GDM1 (cell line): ENCODE results near the gene ZFP3.
"Not testable (repeated sequence)": the region's sequence is repeated elsewhere in the genome, so short reads cannot be mapped to it uniquely, and the experiment has no call there.

ENCODE experiments used
- DNase-seq: peaks from one replicate; lab custom pipeline; 2025; lab: John Stamatoyannopoulos, UW

ZFP3 gene

DNA sequence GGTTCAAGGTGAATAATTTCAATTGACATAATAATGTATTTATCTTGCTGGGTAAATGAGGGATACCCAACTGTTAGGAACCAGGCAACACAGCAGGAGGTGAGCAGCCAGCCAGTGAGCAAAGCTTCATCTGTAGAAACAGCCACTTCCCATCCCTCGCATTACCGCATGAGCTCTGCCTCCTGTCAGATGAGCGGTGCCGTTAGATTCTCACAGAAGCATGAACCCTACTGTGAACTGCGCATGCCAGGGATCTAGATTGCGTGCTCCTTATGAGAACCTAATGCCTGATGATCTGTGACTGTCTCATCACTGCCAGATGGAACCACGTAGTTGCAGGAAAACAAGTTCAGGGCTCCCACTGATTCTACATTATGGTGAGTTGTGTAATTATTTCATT lies 46.6 kb downstream of the ZFP3 start:
- DNase-seq: not testable (repeated sequence)

DNA sequence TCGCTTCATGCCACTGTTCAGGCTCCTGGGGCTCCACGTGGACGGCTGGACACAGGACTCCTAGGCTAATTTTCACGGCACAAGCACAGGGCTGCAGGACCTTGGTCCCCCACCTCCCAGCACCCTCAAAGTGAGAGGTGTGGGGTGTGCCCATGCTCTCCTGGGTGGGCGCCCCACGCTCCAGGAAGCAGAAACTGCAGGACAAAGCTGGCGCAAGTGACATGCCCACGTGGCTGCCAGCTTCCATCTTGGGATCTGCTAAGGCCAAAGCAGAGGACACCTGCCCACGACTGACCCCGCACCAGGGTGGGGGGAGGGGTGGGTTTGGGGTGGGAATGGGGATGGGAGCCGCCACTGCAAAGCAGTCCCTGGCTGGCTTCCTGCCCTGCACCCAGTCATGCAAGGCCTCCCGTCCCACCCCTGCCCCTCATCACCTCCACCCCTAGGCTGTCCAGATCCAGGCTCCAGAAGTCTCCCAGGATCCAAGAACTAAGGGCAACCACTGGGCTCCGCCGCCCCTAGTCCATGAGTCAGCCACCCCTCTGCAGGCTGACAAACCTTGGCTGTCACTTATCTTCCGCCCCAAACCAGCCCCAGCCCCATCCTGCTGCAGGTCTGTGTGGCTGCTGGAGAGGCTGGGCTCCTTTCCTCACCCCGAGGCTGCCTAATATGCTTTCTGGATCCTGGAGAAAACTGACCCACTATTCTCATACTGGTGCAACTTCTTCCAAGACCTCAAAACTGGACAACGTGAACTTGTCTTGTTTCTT lies 48.6 kb downstream of the ZFP3 start:
- DNase-seq: no peak

DNA sequence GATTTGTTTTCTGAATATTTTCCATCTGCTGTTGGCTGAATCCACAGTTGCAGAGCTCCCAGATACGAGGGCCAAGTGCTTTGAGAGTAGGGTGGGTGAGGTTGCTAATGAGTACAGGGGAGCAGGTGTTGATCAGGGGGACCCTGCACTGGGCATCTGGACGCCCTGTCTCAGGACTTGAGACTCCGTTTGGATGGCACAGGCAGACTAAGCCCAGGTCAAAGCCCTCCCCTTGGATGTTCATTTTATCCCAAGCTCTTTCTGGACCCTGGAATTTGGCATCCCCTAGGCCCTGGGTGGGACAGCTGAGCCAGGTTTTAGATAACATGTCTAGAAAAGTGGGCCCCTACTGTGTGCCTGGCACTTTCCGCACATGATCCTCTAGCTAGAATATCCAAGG lies 49.6 kb downstream of the ZFP3 start:
- DNase-seq: no peak

DNA sequence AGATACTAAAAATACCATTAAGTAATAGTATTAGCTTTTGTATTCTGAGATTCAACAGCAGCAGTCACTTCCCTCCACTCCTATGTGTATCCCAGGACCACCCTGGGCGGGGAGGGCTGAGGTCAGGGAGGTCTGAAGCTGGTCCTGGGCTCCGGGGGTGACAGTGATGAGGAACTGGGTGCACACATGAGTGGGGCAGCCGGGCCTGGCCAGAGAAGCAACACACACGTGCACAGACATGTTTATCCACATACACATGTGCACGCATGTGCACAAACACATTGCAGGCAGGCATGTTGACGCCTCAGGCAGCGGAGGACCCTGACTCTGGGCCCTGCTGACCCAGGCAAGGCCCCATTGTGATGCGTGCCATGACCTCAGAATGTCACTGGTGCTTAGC lies 50.1 kb downstream of the ZFP3 start:
- not testable (repeated sequence) for DNase-seq

DNA sequence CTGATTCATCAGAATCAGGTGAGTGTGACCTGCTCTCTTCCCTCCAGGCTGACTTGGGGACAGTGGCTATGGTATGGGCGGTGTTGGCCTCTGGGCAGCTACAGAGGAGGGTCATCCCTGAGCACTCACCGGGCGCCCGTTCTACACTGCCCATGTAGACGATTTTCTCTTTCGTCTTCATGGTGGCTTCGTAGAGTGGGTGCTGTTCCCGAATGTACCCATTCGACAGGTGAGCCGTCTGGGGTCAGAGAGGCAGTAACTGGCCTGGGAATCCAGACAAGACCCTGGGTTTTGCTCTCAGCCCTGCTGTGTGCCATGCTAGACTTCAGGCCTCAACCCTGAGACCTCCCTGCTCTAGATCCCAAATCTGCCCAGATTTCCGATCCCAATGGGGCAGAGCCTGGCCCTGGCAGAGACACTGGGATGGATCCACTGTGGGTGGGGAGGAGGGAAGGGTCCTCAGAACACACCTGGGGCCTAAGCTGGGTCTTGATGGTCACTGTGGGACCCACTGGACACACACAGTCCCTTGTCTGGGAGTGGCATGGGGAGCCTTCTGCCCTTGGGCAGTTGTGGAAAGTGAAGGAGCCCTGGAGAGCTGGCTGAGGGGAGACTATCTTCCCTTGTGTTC lies 50.8 kb downstream of the ZFP3 start:
- DNase-seq: no peak

DNA sequence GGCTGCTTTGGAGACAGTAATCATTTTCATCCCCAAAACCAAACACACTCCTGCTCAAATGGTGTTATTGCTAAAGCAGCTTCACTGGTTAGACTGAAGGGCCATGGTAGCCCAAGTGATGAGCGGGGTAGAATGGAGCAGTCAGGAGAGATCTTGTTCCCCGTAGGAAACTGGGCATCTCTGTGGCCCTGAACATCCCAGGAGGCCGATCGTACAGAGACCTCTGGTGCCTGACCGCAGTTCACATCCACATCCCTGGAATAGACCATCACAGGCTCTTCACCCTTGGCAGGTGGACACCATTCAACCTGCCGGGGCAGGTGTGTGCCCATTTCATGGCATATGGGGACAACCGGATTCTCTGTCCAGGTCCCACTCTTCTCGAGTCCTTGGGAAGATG lies 51.5 kb downstream of the ZFP3 start:
- not testable (repeated sequence) for DNase-seq

DNA sequence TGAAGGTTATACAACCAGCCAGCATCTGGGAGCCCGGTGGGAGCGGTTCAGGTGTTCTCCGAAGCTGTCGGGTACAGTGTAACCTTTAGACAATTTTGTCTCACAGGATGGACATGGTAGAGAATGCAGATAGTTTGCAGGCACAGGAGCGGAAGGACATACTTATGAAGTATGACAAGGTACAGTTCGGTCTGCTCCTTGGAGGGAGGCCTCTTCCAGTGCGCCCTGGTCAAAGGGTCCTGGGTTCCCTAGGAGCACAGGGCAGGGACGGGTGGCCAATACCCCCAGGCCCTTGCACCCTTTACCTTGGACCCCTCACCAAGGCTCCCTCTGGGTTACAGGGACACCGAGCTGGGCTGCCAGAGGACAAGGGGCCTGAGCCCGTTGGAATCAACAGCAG lies 52.0 kb downstream of the ZFP3 start:
- not testable (repeated sequence) for DNase-seq

DNA sequence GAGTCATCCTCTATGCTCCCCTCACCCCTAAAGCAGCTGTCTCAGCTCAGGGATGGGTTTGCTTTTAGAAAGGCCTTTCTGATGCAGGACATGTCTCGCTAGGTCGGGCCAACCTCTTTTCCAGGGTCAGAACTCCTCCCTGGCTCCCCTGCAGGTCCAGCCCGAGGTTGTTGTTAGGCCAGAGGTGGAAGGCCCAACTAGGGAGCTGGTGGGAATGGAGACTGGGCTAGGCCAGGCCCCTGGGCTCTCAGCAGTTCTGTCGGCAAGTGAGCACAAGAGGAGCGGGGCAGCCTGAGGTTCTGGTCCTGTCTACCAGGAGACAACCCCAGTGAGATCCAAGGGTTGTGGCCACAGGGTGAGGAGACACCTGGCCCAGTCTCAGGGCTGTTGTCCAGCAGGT lies 52.4 kb downstream of the ZFP3 start:
- not testable (repeated sequence) for DNase-seq

DNA sequence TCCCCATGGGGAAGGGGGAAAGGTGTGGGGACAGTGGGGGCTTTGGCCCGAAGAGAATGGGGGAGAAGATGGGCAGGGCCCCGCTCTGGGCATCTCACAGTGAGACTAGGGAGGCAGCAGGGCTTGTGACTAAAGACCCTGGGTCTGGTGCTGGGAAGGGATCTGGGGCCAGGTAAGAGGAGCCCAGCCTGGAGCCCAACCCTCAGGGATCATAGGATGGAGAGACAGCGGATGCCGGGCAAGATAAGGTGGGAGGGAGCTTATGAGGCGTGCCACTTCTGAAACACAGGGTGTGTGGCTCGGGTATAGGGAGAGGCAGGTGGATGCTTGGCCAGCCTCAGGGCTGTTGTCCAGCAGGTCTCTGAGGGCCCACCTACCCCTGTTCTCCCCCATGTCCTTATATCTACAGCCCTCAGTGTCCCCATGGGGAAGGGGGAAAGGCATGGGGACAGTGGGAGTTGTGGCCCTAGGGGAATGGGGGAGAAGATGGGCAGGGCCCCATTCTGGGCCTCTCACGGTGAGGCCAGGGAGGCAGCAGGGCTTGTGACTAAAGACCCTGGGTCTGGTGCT lies 53.0 kb downstream of the ZFP3 start:
- no peak for DNase-seq

DNA sequence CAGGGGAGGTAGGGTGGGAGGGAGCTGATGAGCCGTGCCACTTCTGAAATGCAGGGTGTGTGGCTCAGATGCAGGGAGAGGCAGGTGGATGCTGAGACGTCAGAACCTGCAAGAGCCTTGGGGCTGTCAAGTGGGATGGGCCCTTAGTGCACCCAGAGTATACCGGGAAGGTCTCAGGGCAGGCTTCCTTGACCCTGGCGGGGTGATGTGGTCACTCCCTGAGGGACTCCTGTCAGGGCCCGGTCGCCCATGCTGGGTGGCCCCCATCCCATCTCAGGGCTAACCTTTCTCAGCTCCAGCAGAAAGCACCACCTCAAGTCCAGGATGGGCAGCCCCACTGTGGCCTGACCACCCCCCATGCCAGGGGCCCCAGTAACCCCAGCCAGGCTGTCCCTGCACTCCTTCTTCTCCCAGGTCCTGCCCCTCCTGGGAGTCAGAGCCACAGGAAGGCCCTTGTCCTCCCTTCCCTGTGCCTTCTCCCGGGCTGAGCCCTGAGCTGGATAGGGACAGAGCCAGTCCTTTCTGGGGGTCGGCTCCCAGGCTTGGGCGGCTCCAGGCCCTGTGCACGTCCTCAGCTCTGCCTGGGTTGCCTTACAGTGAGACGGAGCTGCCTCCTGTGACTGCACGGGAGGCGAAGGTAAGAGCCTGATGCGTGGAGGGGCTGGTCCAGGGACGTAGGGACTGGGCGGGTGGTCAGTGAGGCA lies 53.7 kb downstream of the ZFP3 start:
- not testable (repeated sequence) for DNase-seq

DNA sequence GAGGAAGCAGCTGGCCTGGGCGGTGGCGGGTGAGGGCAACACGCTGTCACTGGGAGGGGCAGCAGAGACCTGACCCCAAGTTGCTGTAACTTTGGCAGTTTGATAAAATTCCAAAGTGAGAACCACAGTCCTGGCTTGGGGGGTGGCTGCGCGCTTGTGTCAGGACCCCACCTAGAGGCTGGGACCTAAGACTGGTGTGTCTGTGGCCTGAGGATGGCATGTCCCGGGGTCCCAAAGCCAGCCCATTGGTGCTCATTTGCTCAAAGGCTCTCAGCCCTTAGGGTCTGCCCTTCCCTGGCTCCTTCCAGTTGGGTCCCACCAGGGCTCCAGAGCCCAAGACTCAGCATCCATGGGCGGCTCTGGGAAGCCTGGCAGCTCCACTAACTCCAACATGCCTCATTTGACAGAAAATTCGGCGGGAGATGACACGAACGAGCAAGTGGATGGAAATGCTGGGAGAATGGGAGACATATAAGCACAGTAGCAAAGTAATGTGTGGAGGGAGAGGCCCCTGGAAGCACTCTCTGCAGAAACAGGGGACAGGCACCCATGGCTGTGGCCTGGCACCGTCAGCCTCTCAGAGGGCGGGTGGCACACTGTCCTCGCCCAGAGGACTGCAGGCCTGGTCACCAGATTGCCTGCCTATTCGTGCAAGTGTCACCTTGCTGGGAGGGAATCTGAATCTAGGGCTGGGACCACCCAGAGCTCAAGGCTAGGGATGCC lies 54.4 kb downstream of the ZFP3 start:
- not testable (repeated sequence) for DNase-seq

DNA sequence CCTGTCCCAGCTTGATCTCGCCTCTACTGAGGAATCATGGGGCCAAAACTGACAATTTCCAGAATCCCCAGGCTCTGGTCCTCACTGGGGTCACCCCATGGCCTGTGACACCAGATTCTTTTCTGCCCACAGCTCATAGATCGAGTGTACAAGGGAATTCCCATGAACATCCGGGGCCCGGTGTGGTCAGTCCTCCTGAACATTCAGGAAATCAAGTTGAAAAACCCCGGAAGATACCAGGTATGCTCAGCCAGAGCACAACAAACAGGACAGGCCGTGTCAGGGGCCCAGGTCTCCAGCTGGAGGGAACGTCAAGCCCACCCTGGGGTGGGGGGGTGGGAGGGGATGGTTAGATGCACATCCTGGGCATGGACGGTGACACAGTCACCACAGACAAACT lies 55.0 kb downstream of the ZFP3 start:
- no peak for DNase-seq

DNA sequence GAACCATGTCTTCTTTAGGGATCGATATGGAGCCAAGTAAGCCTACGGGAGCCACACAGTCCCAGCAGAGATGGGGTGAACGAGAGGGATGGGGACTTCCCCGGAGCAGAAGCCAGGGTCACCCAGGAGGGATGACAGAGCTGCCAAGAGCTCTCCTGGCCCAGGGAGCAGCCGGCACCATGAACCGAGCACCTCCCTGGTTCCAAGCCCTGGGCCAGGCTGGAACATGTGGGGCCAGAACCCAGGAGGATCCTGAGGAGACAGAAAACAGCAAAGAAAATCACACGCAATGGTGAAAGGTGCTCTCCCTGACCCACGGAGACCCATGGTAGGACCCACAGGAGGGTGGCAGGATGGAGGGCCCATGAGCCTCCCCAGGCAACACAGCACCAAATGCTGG lies 55.7 kb downstream of the ZFP3 start:
- DNase-seq: not testable (repeated sequence)

DNA sequence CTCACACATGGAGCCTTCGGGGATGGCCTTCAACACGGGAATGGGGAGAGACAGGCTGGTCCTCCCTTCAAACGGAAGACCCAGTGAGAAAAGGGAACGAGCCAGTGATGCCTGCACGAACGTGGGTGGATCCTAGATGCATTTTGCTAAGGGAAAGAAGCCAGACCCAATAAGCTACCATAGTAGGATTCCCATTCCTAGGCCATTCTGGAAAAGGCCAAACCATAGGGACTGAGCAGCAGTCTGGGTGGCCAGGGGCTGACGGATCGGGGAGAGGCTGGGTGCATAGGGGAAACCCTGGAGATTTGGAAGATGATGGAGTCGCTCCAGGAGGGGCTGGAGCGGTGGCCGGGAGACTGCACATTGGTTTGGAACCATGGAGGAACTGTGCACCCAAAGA lies 56.3 kb downstream of the ZFP3 start:
- DNase-seq: not testable (repeated sequence)

DNA sequence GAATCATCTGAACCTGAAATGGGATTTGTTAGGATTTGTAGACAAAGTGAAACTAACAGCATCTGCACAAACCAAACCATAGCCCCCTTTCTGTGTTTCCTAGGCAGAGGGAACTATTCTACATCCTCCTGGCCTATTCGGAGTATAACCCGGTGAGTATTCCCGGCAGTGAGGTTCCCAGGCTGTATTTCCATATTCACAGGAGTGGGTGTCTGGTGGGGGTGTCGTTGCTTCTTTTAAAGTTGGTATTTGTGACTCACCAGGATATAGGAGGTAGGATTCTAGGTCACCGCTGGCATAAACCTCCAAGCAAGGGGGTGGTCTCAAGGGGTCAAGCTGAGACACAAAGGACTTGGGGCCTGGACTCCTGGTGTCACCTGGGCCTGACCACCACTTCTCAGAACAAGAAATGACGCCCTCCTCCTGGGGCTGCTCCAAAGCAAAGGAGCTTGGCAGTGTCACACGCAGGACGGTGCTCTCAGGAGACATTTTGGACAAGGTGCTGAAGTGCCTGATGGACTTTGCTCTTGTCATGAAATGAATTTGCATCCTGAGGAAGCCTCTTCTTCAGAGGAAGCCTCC lies 57.0 kb downstream of the ZFP3 start:
- DNase-seq: not testable (repeated sequence)

DNA sequence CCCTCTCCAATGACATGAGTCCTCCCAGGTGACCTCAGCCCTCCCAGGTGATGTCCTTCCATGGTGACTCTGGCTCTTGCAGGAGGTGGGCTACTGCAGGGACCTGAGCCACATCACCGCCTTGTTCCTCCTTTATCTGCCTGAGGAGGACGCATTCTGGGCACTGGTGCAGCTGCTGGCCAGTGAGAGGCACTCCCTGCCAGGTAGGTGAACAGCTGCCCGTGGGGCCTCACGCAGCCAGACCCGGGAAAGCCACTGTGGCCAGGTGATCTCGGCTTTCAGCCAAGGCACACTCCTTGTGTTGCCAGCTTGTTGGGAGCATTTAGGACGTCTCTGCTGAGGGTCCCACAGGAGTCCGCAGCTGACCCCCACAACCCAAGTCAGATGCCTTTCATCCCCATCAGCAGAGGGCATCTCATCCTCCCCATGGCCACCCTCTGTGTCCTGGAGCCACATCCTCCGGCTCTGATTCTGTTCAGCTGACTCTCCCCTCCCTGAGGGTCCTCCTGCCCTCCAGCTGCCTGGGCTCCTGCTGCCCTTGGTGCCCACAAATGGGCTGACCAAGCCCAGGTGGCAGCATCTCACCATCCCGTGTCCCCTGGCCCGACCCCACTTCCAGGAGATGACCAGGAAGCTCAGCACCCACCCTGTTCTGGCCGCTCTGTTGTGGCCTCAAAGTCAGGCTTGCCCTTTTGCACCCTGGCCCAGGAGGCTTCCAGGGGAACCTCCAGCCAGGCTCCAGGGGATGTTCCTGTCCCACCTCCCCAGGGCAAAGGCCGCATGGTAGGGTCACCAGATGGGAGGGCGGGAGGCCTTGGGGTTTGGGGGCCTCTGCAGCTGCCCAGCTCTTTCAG lies 57.7 kb downstream of the ZFP3 start:
- no peak for DNase-seq

DNA sequence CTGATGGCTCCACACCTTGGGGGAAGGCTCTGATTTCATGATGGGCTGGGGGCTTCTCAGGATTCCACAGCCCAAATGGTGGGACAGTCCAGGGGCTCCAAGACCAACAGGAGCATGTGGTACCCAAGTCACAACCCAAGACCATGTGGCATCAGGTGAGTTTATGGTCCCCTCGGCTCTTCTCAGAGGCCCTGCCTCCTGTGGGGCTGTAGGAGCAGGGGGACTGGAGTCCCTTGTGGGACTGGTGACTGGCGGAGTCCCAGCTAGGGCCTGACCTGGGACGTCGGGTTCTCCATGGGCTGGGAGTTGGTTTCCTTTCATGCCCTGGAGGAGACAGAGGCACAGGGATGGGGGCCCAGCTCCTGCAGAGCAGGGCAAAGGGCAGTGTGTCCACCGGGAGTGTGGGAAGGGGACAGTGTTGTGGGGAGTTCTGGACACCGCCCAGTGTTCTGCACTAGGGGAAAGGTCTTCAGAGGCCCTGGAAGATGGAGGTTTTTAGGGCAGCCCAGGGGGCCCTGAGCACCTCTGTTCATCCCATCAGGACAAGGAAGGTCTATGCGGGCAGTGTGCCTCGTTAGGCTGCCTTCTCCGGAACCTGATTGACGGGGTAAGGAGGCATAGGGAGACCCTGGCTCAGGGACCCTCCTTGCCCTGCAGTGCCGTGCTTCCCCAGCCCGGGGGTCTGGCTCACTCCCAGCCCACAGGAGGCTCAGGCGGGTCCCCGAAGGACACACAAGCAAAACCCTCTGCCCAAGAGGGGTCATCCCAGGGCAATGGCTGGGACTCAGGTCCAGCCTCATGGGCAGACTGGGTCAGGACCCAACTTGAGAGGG lies 58.5 kb downstream of the ZFP3 start:
- DNase-seq: not testable (repeated sequence)

DNA sequence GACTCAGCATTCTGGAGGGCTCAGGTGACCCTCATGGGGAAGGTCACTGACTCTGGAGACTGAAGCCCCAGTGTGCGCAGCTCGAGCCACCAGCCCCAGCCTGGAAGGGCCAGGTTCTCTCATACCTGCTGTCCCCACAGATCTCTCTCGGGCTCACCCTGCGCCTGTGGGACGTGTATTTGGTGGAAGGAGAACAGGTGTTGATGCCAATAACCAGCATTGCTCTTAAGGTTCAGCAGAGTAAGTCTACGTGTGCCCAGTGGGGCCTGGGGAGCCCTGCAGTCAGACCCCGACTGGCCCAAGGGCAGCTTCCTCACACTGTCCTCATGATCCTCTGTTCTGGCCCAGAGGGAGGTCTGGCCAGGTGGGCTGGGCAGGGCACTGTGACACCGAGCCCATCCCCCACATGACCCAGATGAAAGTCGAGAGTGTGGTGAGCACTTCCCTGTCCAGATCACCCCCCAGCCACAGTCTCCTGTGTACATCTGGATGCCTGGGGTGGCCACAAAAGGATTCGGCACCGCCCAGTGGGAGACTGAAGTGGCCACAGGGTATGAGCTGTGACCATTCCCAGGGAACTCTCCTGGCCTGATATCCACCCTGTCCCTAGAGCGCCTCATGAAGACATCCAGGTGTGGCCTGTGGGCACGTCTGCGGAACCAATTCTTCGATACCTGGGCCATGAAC lies 59.4 kb downstream of the ZFP3 start:
- not testable (repeated sequence) for DNase-seq

DNA sequence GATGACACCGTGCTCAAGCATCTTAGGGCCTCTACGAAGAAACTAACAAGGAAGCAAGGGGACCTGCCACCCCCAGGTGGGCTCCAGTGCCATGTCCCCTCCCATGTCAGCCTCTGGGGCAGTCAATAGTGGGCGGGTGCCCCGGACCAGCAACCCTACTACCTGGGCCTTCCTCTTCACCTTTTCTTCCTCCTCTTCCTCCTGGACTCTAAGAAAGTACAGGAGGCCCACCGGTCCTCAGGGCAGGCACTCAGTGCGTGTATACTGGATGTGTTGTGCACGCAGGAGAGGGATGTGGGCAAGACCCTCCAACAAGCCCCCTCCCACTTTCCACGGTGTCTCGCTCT lies 59.9 kb downstream of the ZFP3 start:
- not testable (repeated sequence) for DNase-seq
